GM18873 (cell line): ENCODE measurements around the gene TEKT1.

Source experiments
- ATAC-seq: cut with Tn5 transposase; IDR thresholded peaks from one replicate; pipeline ENCODE4 v1.9.1; 2021; ENCODE audit warnings: mild to moderate bottlenecking, moderate library complexity, moderate number of reproducible peaks; ENCODE audit not compliant: unreplicated experiment, low FRiP score

Gene TEKT1

GRCh38 chr17:6772016-6772415 is 59.5 kb downstream of the TEKT1 start:
- ATAC-seq: no peak

- no peak for ATAC-seq
Observed at GRCh38 chr17:6768447-6768846, 63.1 kb downstream of the TEKT1 start.

- ATAC-seq: no peak
Observed at GRCh38 chr17:6761779-6762178, 69.8 kb downstream of the TEKT1 start.

- no peak for ATAC-seq
Observed at GRCh38 chr17:6757747-6758146, 73.8 kb downstream of the TEKT1 start.

- ATAC-seq: no peak
Observed at GRCh38 chr17:6756425-6757031, 75.0 kb downstream of the TEKT1 start.

GRCh38 chr17:6755731-6756184 is 75.8 kb downstream of the TEKT1 start, which contains the start of gene XAF1:
Gene XAF1 (plus strand): TSS chr17:6756046. CDS start chr17:6756079, 33 bp downstream.
- no peak for ATAC-seq

- no peak for ATAC-seq
Observed at GRCh38 chr17:6755281-6755680, 76.2 kb downstream of the TEKT1 start.

- ATAC-seq: no peak
Observed at GRCh38 chr17:6753546-6753945, 78.0 kb downstream of the TEKT1 start.

GRCh38 chr17:6753006-6753445 is 78.5 kb downstream of the TEKT1 start:
- no peak for ATAC-seq

- ATAC-seq: no peak
Observed at GRCh38 chr17:6752068-6752909, 79.2 kb downstream of the TEKT1 start.

- no peak for ATAC-seq
Observed at GRCh38 chr17:6749519-6749918, 82.0 kb downstream of the TEKT1 start.

GRCh38 chr17:6748617-6749016 is 82.9 kb downstream of the TEKT1 start:
- ATAC-seq: no peak
